SU-DHL-6 (cell line): ENCODE data around the gene NAA80.

Experiments
- H2AFZ ChIP-seq: fragments of 200-600 bp; sonication (generic); 2 replicates; pipeline ENCODE4 v1.6.1; 2014; ENCODE audit warnings: low read depth, mild to moderate bottlenecking, moderate library complexity, mixed read lengths, antibody characterized with exemption, low read length; ENCODE audit not compliant: severe bottlenecking
- H3F3A ChIP-seq: fragments of 200-600 bp; shearing (Covaris generic); 2 replicates; pipeline ENCODE4 v1.6.0; 2016; ENCODE audit warnings: antibody characterized with exemption, mild to moderate bottlenecking; ENCODE audit not compliant: insufficient read depth
- H3K27ac ChIP-seq: fragments of 200-600 bp; sonication (generic); 2 replicates; pipeline ENCODE4 v1.5.1; 2016; ENCODE audit warnings: low read depth, mild to moderate bottlenecking, low read length, moderate library complexity, mixed read lengths
- H3K27me3 ChIP-seq: fragments of 200-600 bp; sonication (generic), shearing (Covaris generic); 2 replicates; pipeline ENCODE4 v1.6.0; 2014; ENCODE audit warnings: mild to moderate bottlenecking, low read length
- H3K36me3 ChIP-seq: fragments of 200-600 bp; sonication (generic); 2 replicates; pipeline ENCODE4 v1.6.1; 2014; ENCODE audit warnings: mild to moderate bottlenecking, low read length, mixed read lengths
- H3K4me2 ChIP-seq: fragments of 300-600, 200-600 bp; shearing (Covaris generic), sonication (generic); 2 replicates; pipeline ENCODE4 v1.6.0; 2014; ENCODE audit warnings: low read length, low read depth, mild to moderate bottlenecking; ENCODE audit not compliant: poor library complexity, severe bottlenecking
- H3K4me3 ChIP-seq: fragments of 200-600 bp; sonication (generic); 2 replicates; pipeline ENCODE4 v1.5.1; 2014; ENCODE audit warnings: antibody characterized with exemption, low read length, mild to moderate bottlenecking, mixed read lengths; ENCODE audit not compliant: insufficient read depth, poor library complexity, severe bottlenecking
- H3K79me2 ChIP-seq: fragments of 200-600 bp; sonication (generic); 2 replicates; pipeline ENCODE4 v1.6.1; 2014; ENCODE audit warnings: mild to moderate bottlenecking, low read length, moderate library complexity; ENCODE audit not compliant: insufficient read depth
- H3K9ac ChIP-seq: fragments of 200-600 bp; sonication (generic); 2 replicates; pipeline ENCODE4 v1.7.0; 2014; ENCODE audit warnings: mild to moderate bottlenecking, low read length
- H3K9me2 ChIP-seq: fragments of 200-600 bp; sonication (generic); replicated peaks from 2 replicates; pipeline ENCODE4 v1.6.1; 2014; ENCODE audit warnings: low read length; ENCODE audit not compliant: insufficient read depth
- H3K9me3 ChIP-seq: fragments of 200-600 bp; sonication (generic); 2 replicates; pipeline ENCODE4 v1.6.1; 2014; ENCODE audit warnings: low read length, mixed read lengths; ENCODE audit not compliant: insufficient read depth
- H4K20me1 ChIP-seq: fragments of 200-600 bp; sonication (generic); 2 replicates; pipeline ENCODE4 v1.6.1; 2014; ENCODE audit warnings: low read depth, mild to moderate bottlenecking, antibody characterized with exemption, low read length, moderate library complexity, mixed read lengths
- EZH2phosphoT487 ChIP-seq: fragments of 200-600 bp; sonication (generic), shearing (Covaris generic); conservative IDR thresholded peaks from 2 replicates; pipeline ENCODE4 v1.6.1; 2018; ENCODE audit warnings: mild to moderate bottlenecking, antibody characterized with exemption, low read length, moderate library complexity, mixed read lengths
- TF ChIP-seq, protein P1 (sequence below): fragments of 200-600 bp; sonication (generic); IDR thresholded peaks from one replicate; pipeline ENCODE4 v1.5.1; 2017; ENCODE audit warnings: antibody characterized with exemption, mild to moderate bottlenecking, low read length, moderate library complexity; ENCODE audit not compliant: insufficient read depth, poor library complexity, severe bottlenecking

The NAA80 gene

DNA sequence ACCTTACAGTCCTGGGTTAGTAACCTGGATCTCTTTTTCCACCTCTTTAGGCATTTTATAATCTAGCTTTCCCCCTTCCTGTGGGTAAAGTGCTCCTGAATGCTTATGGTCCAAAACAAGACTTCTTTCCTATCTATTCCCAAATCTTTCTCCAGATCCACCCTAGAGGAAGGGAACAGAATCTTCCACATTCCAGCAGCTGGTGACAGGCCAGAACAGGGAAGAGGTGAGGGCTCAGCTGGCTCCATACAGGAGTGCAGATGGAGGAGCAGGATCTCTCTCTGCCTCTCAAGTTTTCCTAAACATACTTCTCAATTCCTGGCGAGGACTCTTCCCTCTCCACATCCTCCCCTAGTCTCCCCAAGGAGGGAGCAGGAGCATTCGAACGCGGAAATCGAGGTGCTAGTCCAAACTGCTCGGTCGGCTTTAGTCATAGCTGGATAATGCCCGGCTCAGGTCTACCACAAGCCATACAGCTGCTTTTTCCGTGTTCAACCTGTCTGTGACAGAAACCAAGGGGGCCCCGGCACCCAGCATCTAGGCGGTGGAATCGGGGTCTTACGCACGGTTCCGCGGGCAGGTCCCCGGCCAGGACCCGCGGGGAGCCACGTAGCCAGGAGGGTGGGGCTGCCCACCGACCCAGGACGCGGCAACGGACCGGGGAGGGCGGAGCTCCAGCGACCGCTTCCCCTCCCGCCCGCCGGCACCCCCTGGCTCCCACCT, 37.4 kb upstream of the NAA80 start:
- Histone ChIP-seq H3K9me3 (no peaks in the 10 kb centered on the region), H3K9ac (peak overlapping the region; percentile 88), H3K79me2 (peaks cover 42% of the 10 kb centered on the region), H3K27ac (peak overlapping the region; percentile 77), H3K9me2 (no peaks in the 10 kb centered on the region), H3K36me3 (no peaks in the 10 kb centered on the region), H3F3A (peaks cover 12% of the 10 kb centered on the region; the same call in 1 of the 2 replicates), H4K20me1 (no peaks in the 10 kb centered on the region; the same call in 1 of the 2 replicates), H3K27me3 (no peaks in the 10 kb centered on the region), H3K4me2 (peak overlapping the region; percentile 81), H2AFZ (peak overlapping the region; percentile 8), H3K4me3 (peak overlapping the region; percentile 88)
- TF ChIP-seq, protein P1, sequence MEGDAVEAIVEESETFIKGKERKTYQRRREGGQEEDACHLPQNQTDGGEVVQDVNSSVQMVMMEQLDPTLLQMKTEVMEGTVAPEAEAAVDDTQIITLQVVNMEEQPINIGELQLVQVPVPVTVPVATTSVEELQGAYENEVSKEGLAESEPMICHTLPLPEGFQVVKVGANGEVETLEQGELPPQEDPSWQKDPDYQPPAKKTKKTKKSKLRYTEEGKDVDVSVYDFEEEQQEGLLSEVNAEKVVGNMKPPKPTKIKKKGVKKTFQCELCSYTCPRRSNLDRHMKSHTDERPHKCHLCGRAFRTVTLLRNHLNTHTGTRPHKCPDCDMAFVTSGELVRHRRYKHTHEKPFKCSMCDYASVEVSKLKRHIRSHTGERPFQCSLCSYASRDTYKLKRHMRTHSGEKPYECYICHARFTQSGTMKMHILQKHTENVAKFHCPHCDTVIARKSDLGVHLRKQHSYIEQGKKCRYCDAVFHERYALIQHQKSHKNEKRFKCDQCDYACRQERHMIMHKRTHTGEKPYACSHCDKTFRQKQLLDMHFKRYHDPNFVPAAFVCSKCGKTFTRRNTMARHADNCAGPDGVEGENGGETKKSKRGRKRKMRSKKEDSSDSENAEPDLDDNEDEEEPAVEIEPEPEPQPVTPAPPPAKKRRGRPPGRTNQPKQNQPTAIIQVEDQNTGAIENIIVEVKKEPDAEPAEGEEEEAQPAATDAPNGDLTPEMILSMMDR, result no peak
- TF ChIP-seq EZH2phosphoT487, result no peak

DNA sequence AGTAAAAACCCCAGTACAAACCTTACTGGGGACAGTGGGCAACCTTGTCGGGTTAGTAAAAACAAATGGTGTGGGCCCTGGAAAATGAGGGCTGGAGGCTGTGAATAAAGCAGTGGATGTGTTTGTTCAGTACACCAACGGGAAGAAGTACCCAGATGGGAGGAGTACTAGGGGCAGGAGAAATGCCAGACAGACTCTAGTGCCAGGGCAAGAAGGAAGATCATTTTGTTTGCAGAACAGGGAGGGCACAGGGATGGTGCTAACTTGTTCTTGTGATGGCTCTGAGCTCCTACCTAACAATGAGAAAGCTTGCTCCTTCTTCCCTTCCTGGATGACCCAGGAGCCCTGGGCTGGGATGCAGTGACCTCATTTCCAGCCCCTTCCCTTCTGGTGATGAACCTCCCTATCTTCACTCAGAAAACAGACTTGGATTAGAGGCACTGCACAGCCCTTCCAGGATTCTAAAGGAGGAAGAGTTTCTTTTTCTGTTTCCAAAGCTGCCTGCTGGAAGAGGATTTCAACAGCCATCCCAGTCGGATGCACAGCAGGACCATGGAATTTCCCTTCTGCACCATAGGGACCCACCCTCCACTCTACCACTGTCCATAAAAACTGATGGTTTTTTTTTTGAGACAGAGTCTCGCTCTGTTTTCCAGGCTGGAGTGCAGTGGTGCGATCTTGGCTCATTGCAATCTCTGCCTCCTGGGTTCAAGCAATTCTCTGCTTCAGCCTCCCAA, 35.3 kb upstream of the NAA80 start:
- no peak overlapping the region for H3K27ac ChIP-seq
- H3K4me3 ChIP-seq, result no peak overlapping the region
- H3F3A ChIP-seq, result peaks cover 15% of the 10 kb centered on the region; the same call in 1 of the 2 replicates
- H3K9me2 ChIP-seq, result no peaks in the 10 kb centered on the region
- no peaks in the 10 kb centered on the region for H3K9me3 ChIP-seq
- peak overlapping the region; percentile 8 for H3K4me2 ChIP-seq
- peaks cover 42% of the 10 kb centered on the region for H3K79me2 ChIP-seq
- H2AFZ ChIP-seq, result no peak overlapping the region
- H3K9ac ChIP-seq, result peak overlapping the region; percentile 6; the same call in 1 of the 2 replicates
- TF ChIP-seq EZH2phosphoT487, result no peak
- TF ChIP-seq, protein P1, result no peak
- H3K36me3 ChIP-seq, result peaks cover 6% of the 10 kb centered on the region; the same call in 1 of the 2 replicates
- no peaks in the 10 kb centered on the region; the same call in 1 of the 2 replicates for H4K20me1 ChIP-seq
- H3K27me3 ChIP-seq, result no peaks in the 10 kb centered on the region

DNA sequence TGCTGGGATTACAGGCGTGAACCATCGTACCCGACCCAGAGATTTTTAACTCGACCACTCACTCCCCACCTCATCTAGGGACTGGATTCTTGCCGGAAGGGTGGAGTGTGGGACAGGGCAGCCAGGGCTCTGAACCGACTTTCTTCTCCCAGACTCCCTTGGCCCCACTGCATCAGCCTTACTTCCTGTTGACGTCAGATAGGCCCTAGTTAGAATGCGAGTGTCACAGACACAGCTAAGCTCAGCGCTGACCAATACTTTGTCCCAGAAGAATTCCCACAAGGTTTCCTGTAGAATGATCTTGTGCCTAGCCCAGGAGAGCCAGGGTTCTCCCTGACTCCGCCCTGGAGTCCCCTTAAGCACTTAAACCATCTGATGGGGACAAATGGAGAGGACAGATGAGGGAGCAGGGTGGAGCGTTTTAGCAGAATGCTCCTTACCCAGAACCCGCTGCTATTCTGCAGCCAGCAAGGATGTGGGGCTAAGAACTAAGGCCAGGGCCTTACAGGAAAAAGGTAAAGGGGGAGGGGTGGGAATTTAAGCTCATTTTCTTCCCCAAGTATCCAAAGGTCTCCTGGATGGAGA, 34.6 kb upstream of the NAA80 start:
- Histone ChIP-seq H3K4me3 (no peak overlapping the region), H3K36me3 (peaks cover 6% of the 10 kb centered on the region; the same call in 1 of the 2 replicates), H3K9me2 (no peaks in the 10 kb centered on the region), H3K79me2 (peaks cover 42% of the 10 kb centered on the region), H3K9me3 (no peaks in the 10 kb centered on the region), H2AFZ (no peak overlapping the region), H3K27me3 (no peaks in the 10 kb centered on the region), H3F3A (peaks cover 14% of the 10 kb centered on the region; the same call in 1 of the 2 replicates), H3K4me2 (no peak overlapping the region), H3K9ac (no peak overlapping the region), H4K20me1 (no peaks in the 10 kb centered on the region; the same call in 1 of the 2 replicates), H3K27ac (no peak overlapping the region)
- TF ChIP-seq, protein P1, result no peak
- TF ChIP-seq EZH2phosphoT487, result no peak
